ENCODE data around the gene SLC9A9.

- TF ChIP-seq ZFP3 (CRISPR knock-in tag; IDR thresholded peaks at IDR 0.05) (no peak), CSDC2 (CRISPR knock-in tag; IDR thresholded peaks at IDR 0.05) (no peak), PATZ1 (CRISPR knock-in tag; IDR thresholded peaks at IDR 0.05; ENCODE audit: borderline replicate concordance) (no peak), TSHZ2 (CRISPR knock-in tag; IDR thresholded peaks at IDR 0.05) (no peak), CSRNP3 (CRISPR knock-in tag; IDR thresholded peaks at IDR 0.05) (no peak), OSR1 (CRISPR knock-in tag; IDR thresholded peaks at IDR 0.05) (no peak)
Observed at GRCh38 chr3:143644370-143645089, 203.7 kb downstream of the SLC9A9 start.
